Gastroesophageal sphincter (tissue), 4 donors: ENCODE data around the gene PPTC7. TPM values are rescaled to one million over a fixed set of nuclear protein-coding genes. Genes with fewer than 3 reads are reported as not detected.
"Not testable (repeated sequence)": the region's sequence is repeated elsewhere in the genome, so short reads cannot be mapped to it uniquely, and the experiment has no call there.

ENCODE experiments used
- ATAC-seq: fragments of 150-250 bp; one replicate; pipeline ENCODE4 v1.9.1; 2016; ENCODE audit warnings: mild to moderate bottlenecking, moderate library complexity
- H3K27ac ChIP-seq, 4 donors: fragments of 200-600 bp; sonication (generic) in 3 of 4; 1 replicate in 3 of 4; 2 replicates in 1 of 4; pipeline ENCODE4 v1.5.1; 2016 to 2019
- H3K27me3 ChIP-seq: fragments of 200-600 bp; sonication (generic); one replicate; pipeline ENCODE4 v1.5.1; 2019
- H3K36me3 ChIP-seq, 2 donors: fragments of 200-600 bp; sonication (generic); one replicate each; pipeline ENCODE4 v1.5.1; 2019; ENCODE audit warnings: control low read depth in 1 of 2
- H3K4me1 ChIP-seq, 3 donors: fragments of 200-600 bp; sonication (generic); 1 replicate in 2 of 3; 2 replicates in 1 of 3; pipeline ENCODE4 v1.5.1; 2016 to 2019; ENCODE audit warnings: control low read depth in 2 of 3
- H3K4me3 ChIP-seq, 2 donors: fragments of 200-600 bp; sonication (generic); one replicate each; pipeline ENCODE4 v1.5.1; 2019; ENCODE audit warnings: mild to moderate bottlenecking in 1 of 2, moderate library complexity in 1 of 2
- H3K9me3 ChIP-seq, 3 donors: fragments of 200-600 bp; sonication (generic); one replicate each; pipeline ENCODE4 v1.5.1; 2017 to 2019; ENCODE audit warnings: control low read depth in 2 of 3
- EP300 ChIP-seq: sonication (generic); formaldehyde crosslinking; IDR thresholded peaks from one replicate; pipeline ENCODE4 v1.6.1; 2017; ENCODE audit warnings: antibody characterized with exemption, mild to moderate bottlenecking
- POLR2A ChIP-seq, 2 donors: fragments of 450-650 bp; IDR thresholded peaks; one replicate each; pipeline ENCODE4 v1.6.1; 2017; ENCODE audit warnings: antibody characterized with exemption in 2 of 2, mild to moderate bottlenecking in 2 of 2, moderate library complexity in 1 of 2
- POLR2AphosphoS5 ChIP-seq: sonication (generic); formaldehyde crosslinking; IDR thresholded peaks from one replicate; pipeline ENCODE4 v1.6.1; 2017; ENCODE audit warnings: antibody characterized with exemption
- WGBS, 2 donors: methylation state at CpG; one replicate each; pipeline ENCODE4 v1.1.5; 2018; ENCODE audit warnings: low coverage in 1 of 2; 5-methylcytosine and 5-hydroxymethylcytosine counted together
- total RNA-seq, 4 donors: library from RNA; depleted of rRNA; stranded (reverse); fragments of >200 nt; gene quantifications; one replicate each; pipeline ENCODE4 v1.1.0, GENCODE V29; 2016
- TF ChIP-seq, protein P1 (sequence below), 4 experiments: fragments of 200-600 bp in 2 of 4; fragments of 450-650 bp in 2 of 4; sonication (generic) in 1 of 4; IDR thresholded peaks; one replicate each; pipeline ENCODE4 v1.5.1; 2017 to 2019; ENCODE audit warnings: antibody characterized with exemption in 4 of 4, mild to moderate bottlenecking in 2 of 4, moderate library complexity in 2 of 4

PPTC7 gene
- total RNA-seq, 4 donors from 2014 or later, result 37.5 to 48.6 (median 41.9) TPM

DNA sequence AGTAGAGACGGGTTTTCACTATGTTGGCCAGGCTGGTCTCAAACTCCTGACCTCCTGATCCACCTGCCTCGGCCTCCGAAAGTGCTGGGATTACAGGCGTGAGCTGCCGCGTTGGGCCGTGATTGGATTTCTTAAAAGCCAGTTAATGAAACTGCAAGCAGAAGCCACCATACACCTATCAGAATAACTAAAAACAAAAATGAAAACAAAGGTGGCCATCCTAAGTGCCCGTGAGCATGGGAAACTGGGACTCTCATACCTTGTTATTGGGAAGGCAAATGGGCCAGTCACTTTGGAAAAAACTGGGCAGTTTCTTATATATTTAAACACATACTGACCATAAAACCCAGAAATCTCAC, 23.1 kb upstream of the PPTC7 start:
- ATAC-seq, result no peak
- Histone ChIP-seq H3K4me1 (no peaks in the 10 kb centered on the region), H3K27me3 (no peaks in the 10 kb centered on the region), H3K36me3 (no peaks in the 10 kb centered on the region), H3K27ac (peak overlapping the region in 1 of 4 donors; percentile 29), H3K4me3 (no peak overlapping the region), H3K9me3 (no peaks in the 10 kb centered on the region)
- WGBS, 2 donors, result 75 to 85% methylated on average over 1 to 2 of the region's 8 CpGs
- no peak for TF ChIP-seq EP300
- TF ChIP-seq, protein P1, sequence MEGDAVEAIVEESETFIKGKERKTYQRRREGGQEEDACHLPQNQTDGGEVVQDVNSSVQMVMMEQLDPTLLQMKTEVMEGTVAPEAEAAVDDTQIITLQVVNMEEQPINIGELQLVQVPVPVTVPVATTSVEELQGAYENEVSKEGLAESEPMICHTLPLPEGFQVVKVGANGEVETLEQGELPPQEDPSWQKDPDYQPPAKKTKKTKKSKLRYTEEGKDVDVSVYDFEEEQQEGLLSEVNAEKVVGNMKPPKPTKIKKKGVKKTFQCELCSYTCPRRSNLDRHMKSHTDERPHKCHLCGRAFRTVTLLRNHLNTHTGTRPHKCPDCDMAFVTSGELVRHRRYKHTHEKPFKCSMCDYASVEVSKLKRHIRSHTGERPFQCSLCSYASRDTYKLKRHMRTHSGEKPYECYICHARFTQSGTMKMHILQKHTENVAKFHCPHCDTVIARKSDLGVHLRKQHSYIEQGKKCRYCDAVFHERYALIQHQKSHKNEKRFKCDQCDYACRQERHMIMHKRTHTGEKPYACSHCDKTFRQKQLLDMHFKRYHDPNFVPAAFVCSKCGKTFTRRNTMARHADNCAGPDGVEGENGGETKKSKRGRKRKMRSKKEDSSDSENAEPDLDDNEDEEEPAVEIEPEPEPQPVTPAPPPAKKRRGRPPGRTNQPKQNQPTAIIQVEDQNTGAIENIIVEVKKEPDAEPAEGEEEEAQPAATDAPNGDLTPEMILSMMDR (IDR thresholded peaks at IDR 0.05), result no peak
- no peak for TF ChIP-seq POLR2A (IDR thresholded peaks at IDR 0.05)
- no peak for TF ChIP-seq POLR2AphosphoS5

DNA sequence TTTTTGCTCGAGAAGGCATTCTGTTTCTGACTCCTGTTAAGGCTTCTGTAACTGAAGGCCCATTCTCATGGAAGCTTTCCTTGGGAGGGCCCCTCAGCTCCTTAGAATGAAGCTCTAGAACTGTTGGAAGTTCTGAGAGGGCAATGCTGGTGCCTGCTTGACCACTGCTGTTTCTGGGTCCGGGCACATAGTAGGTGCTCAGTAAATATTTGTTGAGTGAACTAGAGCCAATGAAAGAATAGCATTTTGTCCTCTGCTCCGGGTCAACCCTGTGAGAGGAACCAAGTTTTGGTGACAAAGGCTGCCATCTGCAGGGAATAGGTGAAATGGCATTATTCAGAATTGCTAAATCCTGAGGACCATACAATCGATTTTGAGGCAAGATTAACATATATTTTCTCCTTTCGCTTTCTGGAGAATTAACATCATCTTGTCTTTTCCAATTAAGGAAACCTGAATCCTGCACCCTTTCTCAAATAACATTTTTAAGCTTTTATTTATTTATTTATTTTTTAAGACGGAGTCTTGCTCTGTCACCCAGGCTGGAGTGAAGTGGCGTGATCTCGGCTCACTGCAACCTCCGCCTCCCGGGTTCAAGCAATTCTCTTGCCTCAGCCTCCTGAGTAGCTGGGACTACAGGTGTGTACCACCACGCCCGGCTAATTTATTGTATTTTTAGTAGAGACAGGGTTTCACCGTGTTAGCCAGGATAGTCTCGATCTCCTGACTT, 19.1 kb upstream of the PPTC7 start:
- 11 to 57% methylated on average over 4 to 10 of the region's 14 CpGs for WGBS, 2 donors
- peak; percentile 63 for ATAC-seq
- TF ChIP-seq, protein P1 (IDR thresholded peaks at IDR 0.05), result peak; percentile 68 to 77 (median 74)
- not testable (repeated sequence) for H3K4me1 ChIP-seq, H3K4me3 ChIP-seq, H3K27me3 ChIP-seq, H3K36me3 ChIP-seq, H3K9me3 ChIP-seq
- peak overlapping the region in 1 of 4 donors; percentile 6 for H3K27ac ChIP-seq

DNA sequence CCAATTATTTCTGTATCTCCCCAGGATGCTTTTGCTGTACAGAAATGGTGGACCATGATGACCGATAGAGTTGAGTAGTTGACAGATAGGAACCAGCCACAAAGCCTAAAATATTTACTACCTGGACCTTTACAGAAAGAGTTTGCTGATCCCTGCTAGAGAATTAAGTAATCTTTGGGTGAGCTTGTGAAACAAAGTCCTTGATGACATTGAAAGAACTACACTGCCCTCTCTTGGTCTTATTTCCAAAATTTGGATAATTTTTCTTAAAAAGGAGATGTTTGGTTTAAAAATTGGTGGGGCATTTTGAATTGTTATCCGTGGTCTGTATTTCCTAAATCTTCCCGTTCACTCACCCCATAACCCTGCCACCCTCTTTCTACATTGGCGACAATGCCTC, 17.1 kb upstream of the PPTC7 start:
- H3K27ac ChIP-seq, result no peak overlapping the region
- H3K27me3 ChIP-seq, result no peaks in the 10 kb centered on the region
- 22 to 33% methylated on average over 4 of the region's 4 CpGs for WGBS, 2 donors
- no peaks in the 10 kb centered on the region for H3K9me3 ChIP-seq
- no peak overlapping the region for H3K4me3 ChIP-seq
- TF ChIP-seq, protein P1 (IDR thresholded peaks at IDR 0.05), result peak; percentile 13 to 74 (median 66)
- peak; percentile 10 for TF ChIP-seq POLR2AphosphoS5
- no peak for TF ChIP-seq POLR2A (IDR thresholded peaks at IDR 0.05)
- ATAC-seq, result peak; percentile 50
- H3K4me1 ChIP-seq, result peaks cover 0 to 10% (median 0%) of the 10 kb centered on the region in 3 donors
- no peaks in the 10 kb centered on the region for H3K36me3 ChIP-seq

DNA sequence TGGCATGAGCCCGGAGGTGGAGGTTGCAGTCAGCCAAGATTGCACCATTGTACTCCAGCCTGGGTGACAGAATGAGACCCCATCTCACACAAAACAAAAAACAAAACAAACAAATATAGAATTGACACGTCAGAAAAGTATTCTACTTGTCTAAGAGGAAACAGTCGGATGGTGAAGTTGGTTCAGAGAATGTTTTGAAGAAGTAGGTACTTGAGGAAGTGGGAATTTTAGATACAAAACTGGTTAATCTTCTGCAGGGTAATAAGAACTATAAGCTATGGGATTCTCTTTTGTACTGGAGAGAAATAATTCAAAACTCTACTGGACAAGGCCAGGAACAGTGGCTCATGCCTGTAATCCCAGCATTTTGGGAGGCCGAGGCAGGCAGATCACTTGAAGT, 16.2 kb upstream of the PPTC7 start:
- WGBS, 2 donors, result 71 to 75% methylated on average over 3 to 4 of the region's 4 CpGs
- Histone ChIP-seq H3K27me3 (no peaks in the 10 kb centered on the region), H3K9me3 (no peaks in the 10 kb centered on the region), H3K4me1 (peaks cover 0 to 10% (median 0%) of the 10 kb centered on the region in 3 donors), H3K4me3 (no peak overlapping the region), H3K36me3 (no peaks in the 10 kb centered on the region), H3K27ac (no peak overlapping the region)
- TF ChIP-seq, protein P1 (IDR thresholded peaks at IDR 0.05), result no peak
- TF ChIP-seq EP300 (no peak), POLR2AphosphoS5 (no peak), POLR2A (IDR thresholded peaks at IDR 0.05) (no peak)
- ATAC-seq, result no peak

DNA sequence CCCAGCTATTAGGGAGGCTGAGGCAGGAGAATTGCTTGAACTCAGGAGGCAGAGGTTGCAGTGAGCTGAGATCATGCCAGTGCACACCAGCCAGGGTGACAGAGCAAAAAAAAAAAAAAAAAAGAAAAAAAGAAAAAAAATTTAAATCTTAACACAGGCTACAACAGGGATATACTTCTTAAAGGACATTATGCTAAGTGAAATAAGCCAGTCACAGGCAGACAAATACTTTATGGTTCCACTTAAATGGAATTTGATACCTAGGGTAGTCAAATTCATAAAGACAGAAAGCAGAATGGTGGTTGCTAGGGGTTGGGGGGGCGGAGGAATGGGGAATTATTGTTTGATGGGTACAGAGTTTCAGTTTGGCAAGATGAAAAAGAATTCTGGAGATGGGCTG, 14.8 kb upstream of the PPTC7 start:
- WGBS, 2 donors, result 69 to 75% methylated on average over 1 of the region's 1 CpG
- no peaks in the 10 kb centered on the region for H3K27me3 ChIP-seq
- peaks cover 0 to 10% (median 0%) of the 10 kb centered on the region in 3 donors for H3K4me1 ChIP-seq
- H3K4me3 ChIP-seq, result no peak overlapping the region
- ATAC-seq, result no peak
- H3K27ac ChIP-seq, result no peak overlapping the region
- TF ChIP-seq EP300 (no peak), POLR2A (IDR thresholded peaks at IDR 0.05) (no peak), POLR2AphosphoS5 (no peak)
- TF ChIP-seq, protein P1 (IDR thresholded peaks at IDR 0.05), result no peak
- no peaks in the 10 kb centered on the region for H3K9me3 ChIP-seq
- H3K36me3 ChIP-seq, result no peaks in the 10 kb centered on the region

DNA sequence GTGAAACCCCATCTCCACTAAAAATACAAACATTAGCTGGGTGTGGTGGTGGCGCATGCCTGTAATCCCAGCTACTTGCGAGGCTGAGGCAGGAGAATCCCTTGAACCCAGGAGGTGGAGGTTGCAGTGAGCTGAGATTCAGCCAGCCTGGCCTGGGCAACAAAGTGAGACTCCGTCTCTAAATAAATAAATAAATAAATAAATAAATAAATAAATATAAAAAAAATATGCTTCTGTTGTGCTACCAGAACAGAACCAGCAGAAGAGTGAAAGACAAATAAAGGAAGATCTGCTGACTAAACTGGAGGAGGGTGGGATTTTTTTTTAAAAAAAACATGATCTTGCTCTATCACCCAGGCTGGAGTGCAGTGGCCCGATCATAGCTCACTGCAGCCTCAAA, 9.8 kb upstream of the PPTC7 start:
- not testable (repeated sequence) for H3K9me3 ChIP-seq, H3K4me3 ChIP-seq, H3K36me3 ChIP-seq, H3K27ac ChIP-seq, H3K27me3 ChIP-seq, ATAC-seq
- peaks cover 0 to 21% (median 6%) of the 10 kb centered on the region in 3 donors for H3K4me1 ChIP-seq
- 73 to 84% methylated on average over 2 to 4 of the region's 4 CpGs for WGBS, 2 donors
